GM23248 (cell line): ENCODE results near the gene HSBP1.

Experiments used
- EZH2 ChIP-seq: fragments of 200-600 bp; sonication (generic); IDR thresholded peaks from 2 replicates; pipeline ENCODE4 v1.6.1; 2018; ENCODE audit warnings: antibody characterized with exemption, mild to moderate bottlenecking; ENCODE audit not compliant: insufficient read depth, poor library complexity, severe bottlenecking
- EZH2phosphoT487 ChIP-seq: fragments of 200-600 bp; sonication (generic); IDR thresholded peaks from 2 replicates; pipeline ENCODE4 v1.6.1; 2018; ENCODE audit warnings: antibody characterized with exemption, moderate library complexity, mild to moderate bottlenecking, low read depth; ENCODE audit not compliant: insufficient read depth

DNA sequence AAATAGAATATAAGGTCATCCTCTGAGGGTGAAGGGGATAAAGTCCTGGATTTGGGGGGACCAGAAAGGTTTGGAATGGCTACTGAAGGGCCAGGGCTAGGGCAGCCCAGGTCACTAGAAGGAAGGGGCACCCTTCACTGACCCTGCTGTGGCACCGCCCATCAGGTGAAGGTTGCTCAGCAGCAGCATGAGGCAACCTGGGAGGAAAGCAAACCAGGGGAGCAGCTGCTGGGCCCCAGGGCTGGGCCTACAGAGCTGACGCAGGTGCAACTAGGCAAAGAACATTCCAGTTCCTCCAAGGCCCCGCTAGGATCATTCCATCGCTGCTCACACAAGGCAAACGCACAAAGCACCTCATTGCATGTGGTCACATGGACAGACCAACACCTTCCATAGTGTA, 3.4 kb upstream of the HSBP1 start:
- TF ChIP-seq EZH2 (no peak), EZH2phosphoT487 (no peak)
